ENCODE data around the gene VRTN.

Gene VRTN

DNA sequence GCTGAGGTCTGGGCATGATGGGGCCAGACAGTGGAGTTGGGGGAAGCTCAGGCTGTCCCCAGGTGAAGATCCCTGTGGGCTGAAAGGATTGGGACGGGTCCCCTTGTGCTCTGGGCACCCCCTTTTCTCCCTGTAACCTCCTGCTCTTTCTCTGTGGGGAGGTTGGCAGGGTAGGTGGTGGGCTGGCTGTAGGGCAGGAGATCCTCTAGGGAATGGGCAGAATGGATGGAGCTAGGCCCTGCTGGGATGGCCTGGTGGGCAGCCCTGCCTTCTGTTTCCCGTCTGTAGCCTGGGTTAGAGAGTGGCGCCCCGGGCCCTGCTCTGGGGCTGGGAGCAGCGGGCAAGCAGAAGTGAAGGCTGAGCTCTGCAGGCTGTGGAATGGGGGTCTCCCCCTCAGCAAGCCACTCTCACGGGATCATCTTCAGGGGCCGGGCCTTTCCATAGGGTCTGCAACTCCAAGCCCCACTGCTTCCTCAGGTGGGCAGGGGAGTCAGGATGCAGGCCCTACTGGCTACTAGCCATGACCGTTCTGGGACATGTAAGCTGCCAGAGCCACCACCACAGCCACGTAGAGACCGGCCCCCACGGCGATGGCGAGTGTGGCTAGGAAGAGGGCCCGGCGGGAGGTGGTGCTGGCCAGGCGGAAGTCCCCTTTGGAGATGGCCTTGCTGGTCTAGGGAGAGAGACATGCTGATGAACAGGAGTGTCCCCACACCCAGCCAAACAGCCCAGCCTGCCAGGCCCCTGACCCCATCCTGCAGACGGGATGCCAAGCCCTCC lies 58.9 kb downstream of the VRTN start:
- TF ChIP-seq, protein P1, sequence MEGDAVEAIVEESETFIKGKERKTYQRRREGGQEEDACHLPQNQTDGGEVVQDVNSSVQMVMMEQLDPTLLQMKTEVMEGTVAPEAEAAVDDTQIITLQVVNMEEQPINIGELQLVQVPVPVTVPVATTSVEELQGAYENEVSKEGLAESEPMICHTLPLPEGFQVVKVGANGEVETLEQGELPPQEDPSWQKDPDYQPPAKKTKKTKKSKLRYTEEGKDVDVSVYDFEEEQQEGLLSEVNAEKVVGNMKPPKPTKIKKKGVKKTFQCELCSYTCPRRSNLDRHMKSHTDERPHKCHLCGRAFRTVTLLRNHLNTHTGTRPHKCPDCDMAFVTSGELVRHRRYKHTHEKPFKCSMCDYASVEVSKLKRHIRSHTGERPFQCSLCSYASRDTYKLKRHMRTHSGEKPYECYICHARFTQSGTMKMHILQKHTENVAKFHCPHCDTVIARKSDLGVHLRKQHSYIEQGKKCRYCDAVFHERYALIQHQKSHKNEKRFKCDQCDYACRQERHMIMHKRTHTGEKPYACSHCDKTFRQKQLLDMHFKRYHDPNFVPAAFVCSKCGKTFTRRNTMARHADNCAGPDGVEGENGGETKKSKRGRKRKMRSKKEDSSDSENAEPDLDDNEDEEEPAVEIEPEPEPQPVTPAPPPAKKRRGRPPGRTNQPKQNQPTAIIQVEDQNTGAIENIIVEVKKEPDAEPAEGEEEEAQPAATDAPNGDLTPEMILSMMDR (IDR thresholded peaks at IDR 0.05; ENCODE audit: low read depth, low read length) = no peak
- no peak for DNase-seq
- no peaks in the 10 kb centered on the region for H3K27me3 ChIP-seq (ENCODE audit: insufficient read depth, low read depth, severe bottlenecking)
- no peak overlapping the region for H3K4me3 ChIP-seq (ENCODE audit: low read depth, low read length)
- no peaks in the 10 kb centered on the region for H3K36me3 ChIP-seq
- H3K27ac ChIP-seq = no peak overlapping the region
- no peaks in the 10 kb centered on the region for H3K9me3 ChIP-seq (ENCODE audit: severe bottlenecking)

DNA sequence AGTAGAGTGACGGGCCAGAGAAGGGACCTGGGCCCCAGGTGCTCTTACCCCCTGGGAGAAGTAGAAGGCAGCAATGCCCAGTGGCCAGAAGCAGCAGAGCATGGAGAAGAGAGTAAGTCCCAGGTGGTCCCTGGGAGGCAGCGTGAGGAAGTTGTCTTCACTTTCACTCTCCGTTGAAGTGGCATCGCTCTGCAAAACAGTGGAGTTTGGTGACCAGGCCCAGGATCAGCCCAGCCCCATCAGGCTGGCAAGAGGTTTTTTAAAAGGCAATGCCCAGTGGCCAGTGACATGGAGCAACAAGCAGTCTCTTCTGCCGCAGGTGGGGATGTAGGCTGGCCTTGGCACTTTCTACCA lies 59.5 kb downstream of the VRTN start:
- TF ChIP-seq, protein P1 (IDR thresholded peaks at IDR 0.05; ENCODE audit: low read depth, low read length) = no peak
- Histone ChIP-seq H3K4me3 (ENCODE audit: low read depth, low read length) (no peak overlapping the region), H3K27ac (no peak overlapping the region), H3K36me3 (no peaks in the 10 kb centered on the region), H3K27me3 (ENCODE audit: insufficient read depth, low read depth, severe bottlenecking) (no peaks in the 10 kb centered on the region), H3K9me3 (ENCODE audit: severe bottlenecking) (no peaks in the 10 kb centered on the region)
- DNase-seq = no peak

DNA sequence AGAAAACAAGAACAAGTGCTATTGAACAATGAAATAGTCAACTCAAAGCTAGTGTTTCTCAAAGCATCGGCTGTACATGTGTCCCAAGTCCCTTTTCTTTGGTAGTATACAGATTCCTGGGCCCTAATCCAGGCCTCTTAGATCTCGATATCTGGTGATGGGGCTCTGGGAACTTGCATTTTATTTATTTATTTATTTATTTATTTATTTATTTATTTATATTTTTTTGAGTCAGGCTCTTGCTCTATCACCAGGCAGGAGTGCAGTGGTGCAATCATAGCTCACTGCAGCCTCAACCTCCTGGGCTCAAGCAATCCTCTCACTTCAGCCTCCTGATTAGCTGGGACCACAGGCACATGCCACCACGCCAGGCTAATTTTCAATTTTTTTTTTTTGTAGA lies 60.6 kb downstream of the VRTN start:
- Histone ChIP-seq H3K27ac (no peak overlapping the region), H3K4me3 (ENCODE audit: low read depth, low read length) (no peak overlapping the region), H3K36me3 (no peaks in the 10 kb centered on the region), H3K9me3 (ENCODE audit: severe bottlenecking) (no peaks in the 10 kb centered on the region), H3K27me3 (ENCODE audit: insufficient read depth, low read depth, severe bottlenecking) (no peaks in the 10 kb centered on the region)
- TF ChIP-seq, protein P1 (IDR thresholded peaks at IDR 0.05; ENCODE audit: low read depth, low read length) = no peak
- DNase-seq = no peak

- Histone ChIP-seq H3K9me3 (ENCODE audit: severe bottlenecking) (no peaks in the 10 kb centered on the region), H3K27me3 (ENCODE audit: insufficient read depth, low read depth, severe bottlenecking) (no peaks in the 10 kb centered on the region), H3K4me3 (ENCODE audit: low read depth, low read length) (no peak overlapping the region), H3K36me3 (no peaks in the 10 kb centered on the region), H3K27ac (no peak overlapping the region)
- TF ChIP-seq, protein P1 (IDR thresholded peaks at IDR 0.05; ENCODE audit: low read depth, low read length) = no peak
- DNase-seq = no peak
Observed at GRCh38 chr14:74409441-74409840, 61.2 kb downstream of the VRTN start.

Measured in WERI-Rb-1 (cell line).